Keratinocyte (primary cell): ENCODE results near the gene RXRA.

Source experiments
- EZH2 ChIP-seq: IDR thresholded peaks from one replicate; pipeline ENCODE4 v1.6.1; 2012; ENCODE audit warnings: inconsistent platforms, mild to moderate bottlenecking, low read length, moderate library complexity
- TF ChIP-seq, protein P1 (sequence below), 3 experiments: IDR thresholded peaks in 1 of 3; conservative IDR thresholded peaks in 1 of 3; optimal IDR thresholded peaks in 1 of 3; 2 replicates in 2 of 3; 3 replicates in 1 of 3; pipeline versions ENCODE3 to v1.5.1; 2011; ENCODE audit warnings: low read length in 3 of 3, mild to moderate bottlenecking in 3 of 3, moderate library complexity in 2 of 3, control low read depth in 1 of 3, inconsistent platforms in 1 of 3; ENCODE audit not compliant: insufficient read depth in 2 of 3; ENCODE audit errors: extremely low read depth in 1 of 3

DNA sequence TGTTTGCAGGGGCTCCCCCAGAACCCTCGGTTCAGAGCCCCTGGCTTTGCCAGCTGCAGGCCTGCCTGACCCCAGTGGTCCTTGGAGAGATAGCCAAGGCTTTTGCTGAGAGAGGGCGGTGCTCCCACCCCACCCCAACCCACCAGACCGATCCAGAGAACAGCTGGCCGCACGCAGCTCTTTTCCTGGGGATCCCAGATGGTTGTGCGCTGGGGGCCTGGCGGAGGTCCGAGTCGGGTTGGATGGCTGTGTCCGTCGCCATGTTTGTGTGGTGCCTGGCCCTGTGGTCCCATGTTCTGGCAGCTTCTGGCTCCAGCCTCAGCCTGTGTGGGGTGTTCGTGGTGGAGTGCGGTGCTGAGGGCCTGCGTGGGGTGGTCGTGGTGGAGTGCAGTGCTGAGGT, 97.5 kb downstream of the RXRA start:
- TF ChIP-seq, protein P1, sequence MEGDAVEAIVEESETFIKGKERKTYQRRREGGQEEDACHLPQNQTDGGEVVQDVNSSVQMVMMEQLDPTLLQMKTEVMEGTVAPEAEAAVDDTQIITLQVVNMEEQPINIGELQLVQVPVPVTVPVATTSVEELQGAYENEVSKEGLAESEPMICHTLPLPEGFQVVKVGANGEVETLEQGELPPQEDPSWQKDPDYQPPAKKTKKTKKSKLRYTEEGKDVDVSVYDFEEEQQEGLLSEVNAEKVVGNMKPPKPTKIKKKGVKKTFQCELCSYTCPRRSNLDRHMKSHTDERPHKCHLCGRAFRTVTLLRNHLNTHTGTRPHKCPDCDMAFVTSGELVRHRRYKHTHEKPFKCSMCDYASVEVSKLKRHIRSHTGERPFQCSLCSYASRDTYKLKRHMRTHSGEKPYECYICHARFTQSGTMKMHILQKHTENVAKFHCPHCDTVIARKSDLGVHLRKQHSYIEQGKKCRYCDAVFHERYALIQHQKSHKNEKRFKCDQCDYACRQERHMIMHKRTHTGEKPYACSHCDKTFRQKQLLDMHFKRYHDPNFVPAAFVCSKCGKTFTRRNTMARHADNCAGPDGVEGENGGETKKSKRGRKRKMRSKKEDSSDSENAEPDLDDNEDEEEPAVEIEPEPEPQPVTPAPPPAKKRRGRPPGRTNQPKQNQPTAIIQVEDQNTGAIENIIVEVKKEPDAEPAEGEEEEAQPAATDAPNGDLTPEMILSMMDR (optimal IDR thresholded peaks at IDR 0.05 in 1 of 3, IDR thresholded peaks at IDR 0.05 in 1 of 3, conservative IDR thresholded peaks at IDR 0.05 in 1 of 3; ENCODE audit: extremely low read depth in 1 of 3, insufficient read depth in 2 of 3, low read length in 3 of 3) = no peak
- no peak for TF ChIP-seq EZH2
